ENCODE measurements around the gene VANGL1. TPM values are rescaled to one million over a fixed set of nuclear protein-coding genes. Genes with fewer than 3 reads are reported as not detected.

Gene VANGL1
- total RNA-seq, 1 donor from 2014 or later, result 9.1 TPM

GRCh38 chr1:115732316-115732715 is 90.5 kb downstream of the VANGL1 start:
- no peak for DNase-seq (ENCODE audit: low read depth)

- no peak for DNase-seq (ENCODE audit: low read depth)
Measured at GRCh38 chr1:115740811-115741210, 99.0 kb downstream of the VANGL1 start.

GRCh38 chr1:115744646-115745275 is 103.0 kb downstream of the VANGL1 start:
- no peak for DNase-seq (ENCODE audit: low read depth)

GRCh38 chr1:115746021-115746690 is 104.4 kb downstream of the VANGL1 start:
- no peak for DNase-seq (ENCODE audit: low read depth)

Other genes starting within 250 kb of the VANGL1 start
- gene CASQ2, start 126.7 kb downstream of the VANGL1 start, total RNA-seq, result 247 and 330 TPM in 2 replicates
- 1.3 and 2.5 TPM in 2 replicates for gene NHLH2, start 199.2 kb downstream of the VANGL1 start, total RNA-seq

All from myocyte (in vitro differentiated cells).